K562 treated with DMSO at 1 percent for 24 hours (cell line): ENCODE results near the gene FAM47A. TPM values are rescaled to one million over a fixed set of nuclear protein-coding genes. Genes with fewer than 3 reads are reported as not detected.

Source experiments
- total RNA-seq: library from RNA; unstranded; fragments of 300-600 nt; gene quantifications from 2 replicates; pipeline ENCODE4 v1.2.3, GENCODE V29; 2022; ENCODE audit warnings: low read depth; ENCODE audit not compliant: insufficient read depth

Gene FAM47A
- not detected in 2 replicates for total RNA-seq

GRCh38 chrX:34132028-34132427 lies at the start of gene FAM47A:
Gene FAM47A (minus strand): TSS chrX:34132314. CDS start chrX:34132278, 36 bp downstream.

